DND-41 (cell line): Measurements from ENCODE around the gene DSN1.

Experiments
- ATAC-seq: fragments of 200-7000 bp; cut with Tn5 transposase; 3 replicates; pipeline ENCODE4 v1.9.1; 2021; ENCODE audit warnings: low read depth; ENCODE audit not compliant: insufficient read depth
- DNase-seq: peaks from one replicate; pipeline ENCODE4 v3.0.0-alpha.2; 2020
- H2AFZ ChIP-seq: 2 replicates; pipeline ENCODE4 v1.6.0; 2012; ENCODE audit warnings: low read depth, low read length
- H3K27ac ChIP-seq: 2 replicates; pipeline ENCODE4 v1.5.1; 2012; ENCODE audit warnings: low read length, inconsistent platforms
- H3K27me3 ChIP-seq: fragments of 200-600 bp; sonication (generic); 2 replicates; pipeline ENCODE4 v1.6.0; 2012; ENCODE audit warnings: low read length, mild to moderate bottlenecking, inconsistent platforms; ENCODE audit not compliant: insufficient read depth, poor library complexity
- H3K36me3 ChIP-seq: 2 replicates; pipeline ENCODE4 v1.5.1; 2012; ENCODE audit warnings: low read length, inconsistent platforms; ENCODE audit not compliant: insufficient read depth
- H3K4me1 ChIP-seq: 2 replicates; pipeline ENCODE4 v1.5.1; 2012; ENCODE audit warnings: mild to moderate bottlenecking, low read length; ENCODE audit not compliant: insufficient read depth
- H3K4me2 ChIP-seq: 2 replicates; pipeline ENCODE4 v1.6.0; 2012; ENCODE audit warnings: mild to moderate bottlenecking, moderate library complexity, low read length, inconsistent platforms; ENCODE audit not compliant: insufficient read depth
- H3K4me3 ChIP-seq, 2 experiments: fragments of 200-600 bp in 1 of 2; shearing (Covaris generic) in 1 of 2; 2 replicates each; pipeline ENCODE4 v1.5.1; 2012 to 2016; ENCODE audit warnings: inconsistent platforms in 2 of 2, low read length in 2 of 2, mild to moderate bottlenecking in 2 of 2, low read depth in 1 of 2, moderate library complexity in 1 of 2
- H3K79me2 ChIP-seq: 2 replicates; pipeline ENCODE4 v1.6.0; 2012; ENCODE audit warnings: low read length, inconsistent platforms; ENCODE audit not compliant: insufficient read depth
- H3K9ac ChIP-seq: 2 replicates; pipeline ENCODE4 v1.6.0; 2012; ENCODE audit warnings: low read depth, mild to moderate bottlenecking, inconsistent platforms, low read length, moderate library complexity
- H3K9me3 ChIP-seq: 2 replicates; pipeline ENCODE4 v1.5.1; 2012; ENCODE audit warnings: low read length, moderate library complexity, mild to moderate bottlenecking, inconsistent platforms; ENCODE audit not compliant: insufficient read depth, severe bottlenecking
- H4K20me1 ChIP-seq: 2 replicates; pipeline ENCODE4 v1.6.0; 2012; ENCODE audit warnings: low read length; ENCODE audit not compliant: insufficient read depth
- CTCF ChIP-seq: IDR thresholded peaks from 2 replicates; pipeline ENCODE4 v1.5.1; 2012; ENCODE audit warnings: borderline replicate concordance, low read length, moderate library complexity, mild to moderate bottlenecking; ENCODE audit not compliant: poor library complexity, severe bottlenecking; ENCODE audit errors: extremely low read depth
- EZH2 ChIP-seq: IDR thresholded peaks from 3 replicates; pipeline ENCODE4 v1.6.1; 2012; ENCODE audit warnings: borderline replicate concordance, low read depth, mild to moderate bottlenecking, moderate library complexity, low read length, inconsistent platforms; ENCODE audit not compliant: severe bottlenecking

The DSN1 gene

DNA sequence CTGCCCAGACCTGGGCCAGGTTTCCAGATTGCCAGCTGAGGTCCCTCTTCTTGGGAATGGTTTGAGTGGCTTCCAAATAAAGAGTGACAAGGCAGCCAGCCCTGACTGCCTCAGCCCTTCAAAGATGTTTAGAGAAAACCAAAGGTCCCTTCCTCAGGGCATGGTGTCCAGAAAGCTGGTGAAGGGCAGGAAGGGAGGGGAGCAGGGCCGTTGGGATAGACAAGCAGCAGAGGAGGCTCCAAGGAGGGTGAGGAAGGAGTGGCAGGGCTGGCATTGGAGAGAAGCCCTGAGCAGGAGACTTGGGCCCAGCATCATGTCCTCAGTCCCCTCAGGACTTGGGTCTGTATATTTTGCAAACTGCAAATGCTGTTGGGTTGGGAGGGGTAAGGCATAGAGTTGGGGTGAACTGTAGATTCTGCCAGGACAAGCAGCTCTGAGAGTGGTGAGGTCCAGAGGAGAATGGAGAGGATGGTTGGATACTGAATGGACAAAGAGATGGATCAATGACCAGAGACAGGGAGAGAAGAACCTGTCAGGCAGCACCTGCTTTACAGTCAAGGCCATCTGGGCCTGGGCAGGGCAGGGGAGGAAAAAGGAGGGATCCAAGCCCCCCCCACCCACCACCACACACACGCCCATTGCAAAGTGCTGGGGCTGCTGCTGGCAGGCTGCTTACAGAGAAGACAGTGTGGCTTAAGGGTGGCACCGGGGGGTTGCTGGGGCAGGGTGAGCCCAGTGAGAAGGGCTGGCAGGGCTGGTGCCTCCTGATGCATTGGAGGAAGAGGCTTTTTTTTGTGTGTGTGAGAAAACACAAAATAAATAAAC, 5.5 kb upstream of the DSN1 start:
- peaks cover 13% of the 10 kb centered on the region for H3K36me3 ChIP-seq
- no peaks in the 10 kb centered on the region for H3K9me3 ChIP-seq
- no peaks in the 10 kb centered on the region for H3K79me2 ChIP-seq
- ATAC-seq (peak; percentile 36; the same call in 2 of the 3 replicates), DNase-seq (no peak)
- no peaks in the 10 kb centered on the region for H3K27me3 ChIP-seq
- no peak overlapping the region for H3K4me2 ChIP-seq
- H4K20me1 ChIP-seq = no peaks in the 10 kb centered on the region; the same call in 1 of the 2 replicates
- H3K4me3 ChIP-seq = no peak overlapping the region
- no peak for TF ChIP-seq EZH2
- TF ChIP-seq CTCF = no peak
- no peak overlapping the region for H3K9ac ChIP-seq
- H3K27ac ChIP-seq = no peak overlapping the region
- no peak overlapping the region for H2AFZ ChIP-seq
- peaks cover 6% of the 10 kb centered on the region for H3K4me1 ChIP-seq

- DNase-seq = no peak
- no peak overlapping the region for H3K27ac ChIP-seq
- H3K36me3 ChIP-seq = peaks cover 4% of the 10 kb centered on the region; the same call in 1 of the 2 replicates
- H3K9ac ChIP-seq = no peak overlapping the region
- ATAC-seq = no peak
- H3K79me2 ChIP-seq = peaks cover 10% of the 10 kb centered on the region
- H3K27me3 ChIP-seq = no peaks in the 10 kb centered on the region
- no peak overlapping the region for H3K4me2 ChIP-seq
- H3K4me1 ChIP-seq = peaks cover 13% of the 10 kb centered on the region
- H2AFZ ChIP-seq = no peak overlapping the region
- no peaks in the 10 kb centered on the region for H3K9me3 ChIP-seq
- TF ChIP-seq CTCF = no peak
- no peak for TF ChIP-seq EZH2
- no peaks in the 10 kb centered on the region; the same call in 1 of the 2 replicates for H4K20me1 ChIP-seq
- no peak overlapping the region for H3K4me3 ChIP-seq
Observed at GRCh38 chr20:36777576-36777975, 4.0 kb upstream of the DSN1 start.

DNA sequence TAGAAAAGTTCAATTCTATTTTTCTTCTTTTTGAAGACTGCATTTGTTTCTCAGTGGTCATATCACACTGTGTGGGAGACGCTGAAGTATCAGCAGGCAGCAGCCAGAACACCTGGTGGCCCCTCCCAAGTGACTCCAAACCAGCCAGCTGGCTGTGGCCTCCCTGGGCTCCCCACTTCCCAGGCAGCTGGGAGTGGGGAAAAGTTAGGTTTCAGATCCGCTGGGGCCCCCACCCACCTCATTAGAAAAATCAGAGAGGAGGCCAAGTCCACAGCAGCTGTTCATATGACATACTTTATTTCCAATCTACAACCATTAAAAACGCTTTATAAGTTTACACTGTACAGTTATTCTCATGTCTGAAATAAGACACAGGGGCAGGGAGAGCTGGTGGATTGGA, 3.6 kb upstream of the DSN1 start:
- Histone ChIP-seq H3K79me2 (peaks cover 14% of the 10 kb centered on the region), H4K20me1 (no peaks in the 10 kb centered on the region; the same call in 1 of the 2 replicates), H3K4me3 (no peak overlapping the region), H3K9me3 (no peaks in the 10 kb centered on the region), H2AFZ (no peak overlapping the region), H3K27me3 (no peaks in the 10 kb centered on the region), H3K4me2 (no peak overlapping the region), H3K9ac (no peak overlapping the region), H3K27ac (no peak overlapping the region), H3K36me3 (peaks cover 4% of the 10 kb centered on the region; the same call in 1 of the 2 replicates), H3K4me1 (peaks cover 17% of the 10 kb centered on the region)
- no peak for DNase-seq
- no peak for TF ChIP-seq EZH2
- TF ChIP-seq CTCF = no peak
- no peak for ATAC-seq
